MCF 10A (cell line): ENCODE measurements around the gene TLNRD1. TPM values are rescaled to one million over a fixed set of nuclear protein-coding genes. Genes with fewer than 3 reads are reported as not detected.

Source experiments
- BruUV-seq: library from RNA; stranded (reverse); fragments of 400-500 nt; replicated peaks from 2 replicates; lab custom pipeline; 2021; lab: Mats Ljungman, UMichigan
- CTCF ChIA-PET: fragments of 300-600 bp; sonication (Branson Sonifier 250); formaldehyde crosslinking; extraction: SDS; loops from one replicate; lab custom pipeline; 2021; ENCODE audit warnings: antibody characterized with exemption, inconsistent platforms; lab: Yijun Ruan, JAX
- POLR2A ChIA-PET: fragments of 300-600, 350-650 bp; sonication (Branson Sonifier 250); formaldehyde crosslinking; extraction: SDS; loops from one replicate; lab custom pipeline; 2020; ENCODE audit warnings: antibody characterized with exemption, inconsistent platforms; lab: Yijun Ruan, JAX
- DNase-seq: peaks from one replicate; pipeline ENCODE4 v3.0.0-alpha.2; 2018; ENCODE audit not compliant: unreplicated experiment
- H3K27ac Mint-ChIP-seq: one replicate; pipeline ENCODE4 v1.8.0; 2022; ENCODE audit warnings: mild to moderate bottlenecking, low read depth, mixed read lengths; ENCODE audit not compliant: unreplicated experiment
- H3K27me3 Mint-ChIP-seq: one replicate; pipeline ENCODE4 v1.8.0; 2022; ENCODE audit warnings: mixed read lengths; ENCODE audit not compliant: insufficient read depth, unreplicated experiment
- H3K36me3 Mint-ChIP-seq: one replicate; pipeline ENCODE4 v1.8.0; 2022; ENCODE audit warnings: mild to moderate bottlenecking, moderate library complexity, mixed read lengths; ENCODE audit not compliant: insufficient read depth, unreplicated experiment
- H3K4me1 Mint-ChIP-seq: one replicate; pipeline ENCODE4 v1.8.0; 2022; ENCODE audit warnings: mixed read lengths; ENCODE audit not compliant: insufficient read depth, unreplicated experiment
- H3K4me3 Mint-ChIP-seq: one replicate; pipeline ENCODE4 v1.8.0; 2022; ENCODE audit warnings: mild to moderate bottlenecking, moderate library complexity, mixed read lengths; ENCODE audit not compliant: unreplicated experiment
- H3K9me3 Mint-ChIP-seq: one replicate; pipeline ENCODE4 v1.8.0; 2022; ENCODE audit warnings: mixed read lengths; ENCODE audit not compliant: unreplicated experiment
- CTCF ChIP-seq: fragments of 200-600 bp; IDR thresholded peaks from one replicate; pipeline ENCODE4 v1.8.0; 2022; ENCODE audit warnings: antibody characterized with exemption, mild to moderate bottlenecking; ENCODE audit not compliant: unreplicated experiment
- intact Hi-C: fragments of 100-400 bp; cut with micrococcal nuclease; formaldehyde crosslinking; loops from 2 replicates; pipeline ENCODE4 v1.14.1; 2022
- total RNA-seq: library from RNA; stranded (reverse); gene quantifications from 2 replicates; pipeline ENCODE4 v1.2.3, GENCODE V29; 2022

The TLNRD1 gene
- total RNA-seq, 1 experiment from 2014 or later, result 17.1 TPM

GRCh38 chr15:80971143-80971542, 29.6 kb upstream of the TLNRD1 start:
- ChIA-PET POLR2A (interaction anchor here (0.6 kb wide), 2 partner anchors 30 to 316 kb away, joined by 3 read pairs; no protein-coding TSS in a partner anchor), CTCF (interaction anchor here (0.6 to 7.7 kb wide), 16 partner anchors 9 to 515 kb away, joined by 3 to 133 read pairs (median 6); partner anchors contain the start of gene CEMIP)
- no peaks in the 10 kb centered on the region for H3K4me1 Mint-ChIP-seq
- no peak for TF ChIP-seq CTCF
- H3K27ac Mint-ChIP-seq, result no peak overlapping the region
- no TSS peak for BruUV-seq
- no peaks in the 10 kb centered on the region for H3K27me3 Mint-ChIP-seq
- no peak for DNase-seq
- intact Hi-C loops, result loop anchor here (2.0 kb wide), 1 partner anchor 310 kb away; no protein-coding TSS in a partner anchor
- H3K36me3 Mint-ChIP-seq, result peaks cover 6% of the 10 kb centered on the region
- no peaks in the 10 kb centered on the region for H3K9me3 Mint-ChIP-seq
- H3K4me3 Mint-ChIP-seq, result no peak overlapping the region

GRCh38 chr15:80972276-80972675, 28.4 kb upstream of the TLNRD1 start:
- ChIA-PET POLR2A (no interaction called here), CTCF (interaction anchor here (1.0 to 7.7 kb wide), 5 partner anchors 11 to 516 kb away, joined by 3 to 133 read pairs (median 70); partner anchors contain the start of gene CEMIP)
- no peak overlapping the region for H3K27ac Mint-ChIP-seq
- no peaks in the 10 kb centered on the region for H3K4me1 Mint-ChIP-seq
- H3K27me3 Mint-ChIP-seq, result no peaks in the 10 kb centered on the region
- H3K4me3 Mint-ChIP-seq, result no peak overlapping the region
- TF ChIP-seq CTCF, result no peak
- no TSS peak for BruUV-seq
- H3K36me3 Mint-ChIP-seq, result peaks cover 12% of the 10 kb centered on the region
- intact Hi-C loops, result no loop called here
- no peaks in the 10 kb centered on the region for H3K9me3 Mint-ChIP-seq
- no peak for DNase-seq

- DNase-seq, result no peak
- Mint-ChIP-seq H3K27me3 (no peaks in the 10 kb centered on the region), H3K27ac (no peak overlapping the region), H3K9me3 (no peaks in the 10 kb centered on the region), H3K4me1 (peaks cover 6% of the 10 kb centered on the region), H3K36me3 (peaks cover 32% of the 10 kb centered on the region), H3K4me3 (no peak overlapping the region)
- POLR2A ChIA-PET, result interaction anchor here (0.7 to 1.6 kb wide), 5 partner anchors 14 to 407 kb away, joined by 3 to 5 read pairs (median 3); partner anchors contain the start of genes ABHD17C and MESD
- BruUV-seq, result no TSS peak
- CTCF ChIA-PET, result interaction anchor here (0.5 to 1.6 kb wide), 11 partner anchors 11 to 1778 kb away, joined by 3 to 13 read pairs (median 4); partner anchors contain the start of gene CEMIP
- no peak for TF ChIP-seq CTCF
- intact Hi-C loops, result loop anchor here (5.0 kb wide), 1 partner anchor 292 kb away; no protein-coding TSS in a partner anchor
Observed at GRCh38 chr15:80974914-80975313, 25.8 kb upstream of the TLNRD1 start.

- POLR2A ChIA-PET, result interaction anchor here (0.9 kb wide), 1 partner anchor 278 kb away, joined by 3 read pairs; no protein-coding TSS in a partner anchor
Observed at GRCh38 chr15:80976851-80977250, 23.9 kb upstream of the TLNRD1 start.

More at GRCh38 chr15:80976851-80977250, 23.9 kb upstream of the TLNRD1 start:
- BruUV-seq, result no TSS peak
- DNase-seq, result no peak
- intact Hi-C loops, result loop anchor here (5.0 kb wide), 1 partner anchor 290 kb away; no protein-coding TSS in a partner anchor
- Mint-ChIP-seq H3K4me1 (peaks cover 6% of the 10 kb centered on the region), H3K27me3 (no peaks in the 10 kb centered on the region), H3K36me3 (peaks cover 47% of the 10 kb centered on the region), H3K27ac (peak overlapping the region; percentile 80), H3K4me3 (no peak overlapping the region), H3K9me3 (no peaks in the 10 kb centered on the region)
- CTCF ChIA-PET, result interaction anchor here (0.8 to 1.8 kb wide), 5 partner anchors 11 to 290 kb away, joined by 3 to 19 read pairs (median 4); partner anchors contain the start of gene CEMIP
- no peak for TF ChIP-seq CTCF
